Measurements from ENCODE around the gene C14orf132.

DNA sequence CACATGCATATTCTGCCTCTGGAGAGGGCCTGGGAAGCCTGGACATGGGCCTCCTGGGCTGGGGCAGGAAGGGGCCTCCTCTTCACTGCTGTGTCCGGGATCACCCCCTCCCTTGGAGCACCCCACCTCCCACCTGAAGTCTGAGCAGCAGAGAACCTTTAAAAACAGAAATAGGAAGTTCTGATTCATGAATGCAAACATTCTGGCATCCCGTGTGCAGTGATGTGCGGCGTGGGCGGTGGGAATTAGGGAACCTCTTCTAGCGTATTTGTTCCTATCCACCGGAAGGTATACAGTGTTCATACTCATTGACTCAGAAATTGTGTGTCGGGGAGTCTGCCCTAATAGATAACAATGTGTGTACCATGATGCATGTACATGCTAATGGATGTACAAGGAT, 46.2 kb downstream of the C14orf132 start:
- TF ChIP-seq POLR2AphosphoS5 (IDR thresholded peaks at IDR 0.05; ENCODE audit: low read depth, low read length) (no peak), POLR2A (IDR thresholded peaks at IDR 0.05; ENCODE audit: low read depth, low read length) (no peak), TAF1 (IDR thresholded peaks at IDR 0.05; ENCODE audit: low read depth, low read length) (no peak), SPI1 (IDR thresholded peaks at IDR 0.05; ENCODE audit: low read depth, low read length) (no peak), POU2F2 (IDR thresholded peaks at IDR 0.05; ENCODE audit: low read depth, low read length) (no peak)
